HG02571 (cell line): ENCODE data around the gene UBE2V1.
A peak's percentile ranks its signal among the peaks of the same experiment; 100 is the strongest.
"Not testable (repeated sequence)": the region's sequence is repeated elsewhere in the genome, so short reads cannot be mapped to it uniquely, and the experiment has no call there.

Experiments
- ATAC-seq: cut with Tn5 transposase; IDR thresholded peaks from one replicate; pipeline ENCODE4 v1.9.1; 2021; ENCODE audit warnings: mild to moderate bottlenecking, moderate library complexity; ENCODE audit not compliant: unreplicated experiment

UBE2V1 gene

GRCh38 chr20:50115591-50116367 lies 2.8 kb upstream of the UBE2V1 start:
- peak; percentile 77 for ATAC-seq

GRCh38 chr20:50115041-50115512 lies 2.1 kb upstream of the UBE2V1 start:
- no peak for ATAC-seq

DNA sequence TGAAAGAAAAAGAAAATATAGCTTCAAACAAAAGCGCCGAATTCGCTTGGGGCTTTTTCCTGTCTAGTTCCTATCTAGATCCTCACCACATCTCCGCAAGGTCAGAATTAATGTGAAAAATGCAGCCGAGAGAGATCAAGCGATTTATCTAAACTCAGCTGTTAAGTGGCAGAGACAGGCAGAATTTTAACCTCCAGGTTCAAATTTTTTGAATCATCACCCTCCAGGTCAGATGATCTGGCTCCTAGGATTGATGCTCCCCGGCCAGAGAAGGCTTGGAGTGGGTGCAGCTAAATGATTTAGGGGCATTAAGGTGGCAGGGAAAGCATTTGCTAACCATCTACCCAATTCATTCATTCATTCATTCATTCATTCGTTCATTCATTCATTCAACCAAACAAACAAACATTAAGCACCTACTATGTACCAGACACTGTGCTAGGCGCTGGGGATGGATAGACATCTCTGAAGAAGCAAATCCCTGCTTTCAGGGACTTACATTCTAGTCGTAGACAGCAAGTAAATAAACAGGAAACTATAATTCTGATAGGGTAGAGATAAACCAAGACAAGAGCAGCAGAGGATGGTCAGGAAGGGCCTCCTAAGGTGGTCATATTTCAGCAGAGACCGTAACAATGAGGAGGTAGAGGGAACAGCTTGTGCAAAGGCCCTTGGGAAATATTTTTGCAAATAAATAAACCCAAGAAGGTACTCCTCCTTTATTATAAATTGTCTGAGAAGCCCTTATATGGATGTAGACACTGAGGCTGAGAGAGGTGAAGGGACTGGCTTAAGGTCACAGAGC lies 672 bp upstream of the UBE2V1 start:
- ATAC-seq = no peak

DNA sequence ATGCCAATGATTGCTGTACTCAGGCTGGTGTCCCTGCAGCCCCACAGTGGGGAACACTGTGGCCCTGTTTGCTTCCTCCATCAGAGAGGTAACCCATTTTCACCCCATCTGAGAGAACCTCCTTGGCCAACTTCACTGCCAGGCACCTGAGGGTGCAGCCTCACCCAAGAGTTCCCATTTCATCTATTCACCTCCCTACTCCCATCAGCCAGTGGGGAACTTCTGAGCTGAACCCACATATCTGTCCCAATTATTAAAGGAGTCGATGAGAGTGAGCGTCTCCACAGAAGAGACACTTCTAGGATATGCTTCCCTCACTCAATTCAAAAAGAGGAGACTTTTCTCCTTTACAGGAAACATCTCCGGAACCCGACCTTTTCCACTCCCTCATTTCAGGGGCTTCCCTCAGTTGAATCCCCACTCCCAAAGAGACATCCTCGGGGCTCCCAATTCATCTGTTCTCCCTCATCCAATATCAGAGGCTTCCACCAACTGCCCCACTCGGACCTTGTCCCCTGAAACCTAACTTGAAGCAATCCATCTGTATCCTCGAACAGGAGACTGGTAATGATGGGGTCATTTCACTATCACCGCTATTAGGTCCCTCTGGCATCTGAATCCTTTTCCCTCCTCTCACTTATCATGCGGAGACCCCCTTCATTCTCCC lies 988 bp downstream of the UBE2V1 start:
- ATAC-seq = no peak

DNA sequence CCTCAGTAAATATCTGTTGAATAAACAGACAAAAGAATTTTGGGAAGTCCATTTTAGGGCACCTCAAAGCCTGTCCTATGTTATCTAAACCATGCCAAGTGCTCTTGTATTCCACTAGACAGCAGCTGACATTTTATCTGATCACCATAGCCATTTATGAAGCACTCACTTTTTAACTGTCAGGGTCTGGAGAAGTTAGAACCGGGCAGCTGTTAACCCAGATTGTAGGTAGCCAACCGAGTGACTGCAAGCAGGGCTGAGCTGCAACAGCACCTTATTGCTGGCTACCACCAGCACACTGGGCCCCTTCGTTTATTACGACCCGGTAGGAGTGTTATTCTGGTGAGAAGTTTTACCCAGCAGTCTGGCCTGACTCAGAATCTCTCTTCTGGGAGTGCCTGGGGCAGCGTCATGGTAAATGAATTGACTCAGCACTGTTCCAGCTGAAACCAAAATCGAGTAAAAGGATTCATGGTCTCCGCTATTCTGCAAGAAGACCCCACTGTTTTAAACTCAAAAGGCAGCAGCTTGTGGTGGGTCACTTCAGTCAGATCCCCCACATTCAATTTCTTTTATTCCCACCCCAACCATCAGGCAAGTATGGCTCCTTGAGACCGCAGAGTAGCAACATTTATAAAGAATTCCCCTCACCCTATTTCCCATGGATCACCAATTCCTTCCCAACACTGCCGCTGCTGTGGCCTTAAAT lies 1.7 kb downstream of the UBE2V1 start:
- no peak for ATAC-seq

DNA sequence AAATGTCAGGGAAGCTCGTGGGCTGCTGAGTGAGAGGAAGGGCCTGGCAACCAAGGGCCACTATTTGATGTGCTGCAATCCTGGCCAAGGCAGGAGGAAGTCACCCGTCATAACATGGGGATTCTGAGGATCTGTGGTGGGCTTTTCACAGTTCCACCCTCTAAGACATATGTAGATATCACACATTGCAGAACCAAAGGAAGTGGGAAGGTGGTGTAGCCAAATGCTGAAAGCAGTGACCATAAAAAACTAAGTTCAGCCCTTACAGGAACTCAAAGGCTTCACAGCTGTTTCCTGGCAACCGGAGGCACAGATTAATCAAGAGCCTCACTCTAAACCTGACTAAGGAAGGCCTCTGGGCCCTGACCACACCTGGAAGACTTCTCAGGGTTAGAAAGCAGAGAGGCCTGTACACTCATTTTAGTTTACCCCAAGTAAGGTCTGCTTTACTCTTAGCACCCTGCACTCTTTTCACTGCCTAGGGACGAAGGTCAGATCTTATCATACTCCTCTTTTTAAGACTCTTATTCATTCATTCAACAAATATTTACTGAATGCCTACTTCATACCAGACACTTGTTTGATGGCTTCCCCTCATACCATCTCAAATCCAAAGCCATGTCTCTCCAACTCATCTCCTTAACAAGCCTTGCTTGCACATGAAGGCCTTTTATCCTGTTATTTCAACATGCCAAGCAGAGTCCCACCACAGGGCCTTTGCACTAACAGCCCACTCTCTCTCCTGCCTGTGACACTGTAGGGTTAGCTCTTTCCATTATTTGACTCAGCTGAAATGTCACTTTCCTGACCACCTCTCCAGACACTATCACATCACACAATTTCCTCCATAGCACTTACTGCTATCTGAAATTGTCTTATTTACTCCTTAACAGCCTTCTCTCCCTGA lies 2.6 kb downstream of the UBE2V1 start:
- no peak for ATAC-seq

- ATAC-seq = no peak
These were observed 4.3 kb downstream of the UBE2V1 start for GRCh38 chr20:50108556-50109235.

GRCh38 chr20:50107796-50108331 lies 5.1 kb downstream of the UBE2V1 start:
- ATAC-seq = no peak

- ATAC-seq = no peak
These were observed 5.8 kb downstream of the UBE2V1 start for GRCh38 chr20:50107086-50107660.

- not testable (repeated sequence) for ATAC-seq
These were observed 6.3 kb downstream of the UBE2V1 start for GRCh38 chr20:50106669-50107068.

GRCh38 chr20:50103464-50104107 lies 9.4 kb downstream of the UBE2V1 start:
- not testable (repeated sequence) for ATAC-seq

DNA sequence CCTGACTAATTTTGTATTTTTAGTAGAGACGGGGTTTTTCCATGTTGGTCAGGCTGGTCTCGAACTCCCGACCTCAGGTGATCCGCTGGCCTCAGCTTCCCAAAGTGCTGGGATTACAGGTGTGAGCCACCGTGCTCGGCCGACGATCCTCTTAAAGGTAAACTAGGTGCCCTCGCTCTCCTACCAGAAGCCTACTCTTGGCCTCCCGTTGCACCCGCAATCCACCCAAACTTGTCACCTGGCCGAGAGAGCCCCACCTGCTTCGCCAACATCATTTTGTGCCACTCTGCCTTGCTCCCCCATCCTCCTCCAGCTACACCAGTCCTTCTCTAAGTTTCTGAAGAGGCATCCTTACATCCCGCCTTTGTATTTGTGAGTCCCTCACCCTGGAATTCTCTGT lies 10.4 kb downstream of the UBE2V1 start:
- not testable (repeated sequence) for ATAC-seq

- ATAC-seq = no peak
These were observed 11.1 kb downstream of the UBE2V1 start for GRCh38 chr20:50101887-50102286.

- ATAC-seq = no peak
These were observed 11.7 kb downstream of the UBE2V1 start for GRCh38 chr20:50101281-50101680.

DNA sequence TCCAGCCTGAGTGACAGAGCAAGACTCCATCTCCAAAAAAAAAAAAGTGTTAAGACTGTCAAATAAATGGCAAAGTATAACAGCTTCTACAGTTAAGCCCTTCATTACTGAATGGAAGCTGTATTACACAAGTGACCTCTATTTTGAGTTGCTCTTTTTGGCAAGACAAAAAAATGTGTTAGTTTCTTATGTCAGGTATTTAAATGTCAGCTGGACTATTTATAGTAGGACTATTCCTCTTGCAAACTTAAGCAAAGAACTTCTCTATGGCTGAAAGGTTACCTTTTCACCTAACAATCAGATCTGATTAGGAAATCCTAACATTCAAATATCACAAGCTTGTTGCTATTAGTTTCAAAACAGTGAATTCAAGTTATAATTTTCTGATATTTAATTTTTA lies 12.4 kb downstream of the UBE2V1 start:
- ATAC-seq = no peak

DNA sequence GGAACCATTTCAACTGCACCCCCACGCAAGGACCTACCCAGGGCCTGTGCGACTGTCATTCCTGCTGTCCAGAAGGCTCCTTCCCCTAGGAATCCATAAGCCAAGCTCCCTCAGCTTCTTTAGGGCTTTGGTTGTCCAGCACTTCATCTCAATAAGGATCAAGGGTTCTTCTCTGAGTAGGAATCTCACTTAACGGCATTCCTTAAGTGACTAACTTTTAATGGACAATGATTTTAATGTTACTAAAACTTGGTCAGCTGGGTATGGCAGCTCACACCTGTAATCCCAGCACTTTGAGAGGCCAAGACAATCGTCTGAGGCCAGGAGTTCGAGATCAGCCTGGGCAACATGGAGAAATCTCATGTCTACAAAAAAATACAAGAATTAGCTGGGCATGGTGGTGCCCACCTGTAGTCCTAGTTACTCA lies 13.4 kb downstream of the UBE2V1 start:
- ATAC-seq = no peak

DNA sequence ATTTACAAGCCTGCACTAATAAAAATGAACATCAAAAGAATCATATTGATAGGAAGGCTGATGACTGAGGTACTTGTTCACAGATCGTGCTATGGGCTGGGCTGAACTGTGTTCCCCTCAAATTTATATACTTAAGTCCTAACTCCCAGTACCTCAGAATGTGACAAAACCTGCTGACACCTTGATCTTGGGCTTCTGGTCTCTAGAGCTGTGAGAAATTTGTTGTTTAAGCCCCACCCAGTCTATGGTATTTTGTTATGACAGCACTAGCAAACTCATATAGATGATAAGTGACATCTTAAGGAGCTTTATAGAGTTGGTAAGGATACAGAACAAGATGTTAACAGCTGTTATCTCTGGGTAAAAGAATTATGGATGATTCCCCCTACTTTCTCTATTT lies 13.8 kb downstream of the UBE2V1 start:
- no peak for ATAC-seq

DNA sequence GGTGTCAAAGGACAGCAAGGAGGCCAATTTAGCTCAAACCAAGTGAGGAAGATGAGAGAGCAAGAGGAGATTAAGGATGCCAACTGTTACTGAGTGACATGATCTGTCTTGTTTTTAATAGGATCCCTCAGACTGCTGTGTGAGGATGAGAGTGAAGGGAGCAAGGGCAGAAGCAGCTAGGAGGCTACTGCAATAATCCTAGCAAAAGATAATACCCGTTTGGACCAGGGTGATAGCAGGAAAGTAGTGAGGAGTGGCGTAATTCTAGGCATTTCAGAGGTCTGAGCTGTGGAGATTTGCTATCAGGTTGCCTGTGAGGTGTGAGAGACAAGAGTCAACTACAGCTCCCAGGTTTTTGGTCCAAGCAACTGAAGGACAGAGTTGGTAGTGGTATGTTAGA lies 14.7 kb downstream of the UBE2V1 start:
- ATAC-seq = no peak
